HG02759 (cell line): ENCODE measurements around the gene CPSF7.
"Not testable (repeated sequence)": the region's sequence is repeated elsewhere in the genome, so short reads cannot be mapped to it uniquely, and the experiment has no call there.

Experiments used
- ATAC-seq: cut with Tn5 transposase; IDR thresholded peaks from one replicate; pipeline ENCODE4 v1.9.1; 2021; ENCODE audit warnings: mild to moderate bottlenecking, moderate library complexity; ENCODE audit not compliant: unreplicated experiment

Gene CPSF7

GRCh38 chr11:61442616-61443015 is 12.8 kb upstream of the CPSF7 start:
- ATAC-seq: no peak

GRCh38 chr11:61439615-61440014 is 9.8 kb upstream of the CPSF7 start:
- no peak for ATAC-seq

DNA sequence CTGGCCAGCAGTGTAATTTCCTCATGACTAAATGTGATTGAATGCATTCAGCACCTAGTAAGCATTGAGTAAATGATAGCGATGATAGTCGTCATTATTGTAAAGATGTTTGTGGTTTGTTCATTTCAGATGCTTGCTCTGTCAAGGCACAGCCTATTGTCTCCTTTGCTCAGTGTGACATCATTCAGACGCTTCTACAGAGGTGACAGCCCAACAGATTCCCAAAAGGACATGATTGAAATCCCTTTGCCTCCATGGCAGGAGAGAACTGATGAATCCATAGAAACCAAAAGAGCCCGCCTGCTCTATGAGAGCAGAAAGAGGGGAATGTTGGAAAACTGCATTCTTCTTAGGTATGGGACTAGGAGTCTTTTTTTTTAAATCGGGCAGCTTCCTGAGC is 7.7 kb upstream of the CPSF7 start:
- ATAC-seq: no peak

DNA sequence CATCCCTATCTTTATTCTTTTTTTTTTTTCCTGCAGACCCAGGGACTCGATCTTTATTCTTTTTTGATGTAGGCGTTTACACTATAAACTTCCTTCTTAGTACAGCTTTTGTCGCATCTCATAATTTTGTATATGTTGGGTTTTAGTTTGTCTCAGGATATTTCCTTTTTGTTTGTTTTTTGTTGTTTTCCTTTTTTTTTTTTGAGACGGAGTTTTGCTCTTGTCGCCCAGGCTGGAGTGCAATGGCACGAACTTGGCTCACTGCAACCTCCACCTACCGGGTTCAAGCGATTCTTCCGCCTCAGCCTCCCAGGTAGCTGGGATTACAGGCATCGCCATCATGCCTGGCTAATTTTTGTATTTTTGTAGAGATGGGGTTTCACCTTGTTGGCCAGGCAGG is 1.1 kb upstream of the CPSF7 start:
- not testable (repeated sequence) for ATAC-seq

- peak; percentile 60 for ATAC-seq
Measured at GRCh38 chr11:61429346-61429690, 457 bp downstream of the CPSF7 start.

DNA sequence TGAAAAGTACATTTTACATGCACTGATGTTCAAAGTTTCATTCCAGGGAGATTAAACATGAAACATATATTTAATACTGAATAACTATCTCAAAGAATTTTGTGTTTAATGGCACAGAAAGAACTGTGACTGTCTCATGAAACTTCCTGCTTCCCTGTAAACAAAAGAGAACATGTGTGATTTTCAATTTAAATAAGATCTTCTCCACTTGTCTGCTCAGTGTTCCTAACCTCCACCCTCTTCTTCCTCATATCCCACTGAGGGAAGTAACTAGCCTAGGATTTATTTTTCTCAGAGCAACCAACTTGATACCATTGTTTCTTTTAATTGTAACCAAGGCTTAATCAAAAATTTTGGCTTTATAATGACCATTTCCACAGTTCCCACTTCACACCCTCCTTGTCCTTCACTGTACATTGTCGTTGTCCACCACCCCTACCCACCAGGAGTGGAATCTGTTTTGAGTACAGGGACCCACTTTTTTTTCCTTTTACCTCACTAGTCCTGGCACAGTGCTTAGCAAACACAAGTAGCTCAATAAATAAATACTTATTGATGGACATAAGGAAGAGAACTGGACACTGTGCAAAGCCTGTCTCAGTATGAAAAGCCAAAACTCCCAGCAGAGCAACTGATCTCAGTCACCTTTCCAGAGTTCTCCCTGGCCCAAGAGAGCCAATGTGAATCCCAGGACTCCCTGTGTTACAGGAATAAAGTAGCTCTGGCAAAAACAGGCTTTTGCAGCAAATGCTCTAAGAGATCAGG is 4.2 kb downstream of the CPSF7 start:
- no peak for ATAC-seq

DNA sequence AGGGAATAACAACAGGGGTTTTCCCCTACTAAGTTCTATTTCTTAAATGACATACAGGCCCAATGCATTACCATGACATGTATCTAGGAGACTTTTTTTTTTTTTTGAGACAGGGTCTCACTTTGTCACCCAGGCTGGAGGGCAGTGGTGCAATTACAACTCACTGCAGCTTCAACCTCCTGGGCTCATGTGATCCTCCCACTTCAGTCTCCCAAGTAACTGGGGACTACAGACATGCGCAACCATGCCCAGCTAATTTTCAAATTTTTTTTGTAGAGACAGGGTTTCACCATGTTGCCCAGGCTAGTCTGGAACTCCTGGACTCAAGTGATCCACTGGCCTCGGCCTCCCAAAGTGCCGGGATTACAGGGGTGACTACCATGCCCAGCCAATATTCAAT is 7.5 kb downstream of the CPSF7 start:
- no peak for ATAC-seq

DNA sequence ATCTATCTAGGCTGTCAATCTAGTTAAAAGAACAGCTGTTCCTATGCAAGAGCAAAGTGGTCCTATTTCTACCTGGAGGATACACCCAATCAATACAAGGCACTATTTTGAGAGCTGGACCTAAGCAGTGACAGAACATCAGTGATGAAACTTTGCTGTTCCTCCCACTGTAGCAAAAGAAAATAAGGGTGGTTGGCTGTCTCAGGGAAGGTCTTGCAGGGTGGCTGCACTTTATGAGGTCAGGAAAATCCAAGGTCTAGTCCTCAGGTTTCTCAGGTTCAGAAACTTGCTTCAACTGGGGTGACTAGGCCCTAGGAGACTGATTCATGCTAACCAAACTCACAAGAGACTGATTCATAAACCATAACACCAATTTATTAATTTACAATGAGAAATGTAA is 11.6 kb downstream of the CPSF7 start:
- ATAC-seq: no peak

DNA sequence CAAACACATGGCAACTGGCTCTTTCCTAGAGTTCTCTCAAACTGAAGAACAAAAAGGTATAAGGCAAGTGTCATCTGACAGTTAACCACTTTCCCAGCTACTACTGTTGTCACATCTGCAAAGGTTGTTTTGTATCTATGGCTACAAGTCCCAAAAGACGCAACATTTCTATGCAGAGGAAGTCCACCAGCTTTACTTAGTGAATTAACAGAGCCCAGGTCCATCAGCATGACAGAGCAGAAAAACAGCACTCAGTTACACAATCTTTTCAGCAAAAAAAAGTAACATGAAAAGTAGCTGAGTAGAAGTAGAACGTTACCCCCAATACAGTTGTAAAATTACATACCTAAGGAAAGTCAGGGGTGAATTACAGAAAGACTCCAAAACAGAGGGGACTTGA is 12.1 kb downstream of the CPSF7 start:
- ATAC-seq: no peak

GRCh38 chr11:61416941-61417340 is 12.8 kb downstream of the CPSF7 start:
- no peak for ATAC-seq

DNA sequence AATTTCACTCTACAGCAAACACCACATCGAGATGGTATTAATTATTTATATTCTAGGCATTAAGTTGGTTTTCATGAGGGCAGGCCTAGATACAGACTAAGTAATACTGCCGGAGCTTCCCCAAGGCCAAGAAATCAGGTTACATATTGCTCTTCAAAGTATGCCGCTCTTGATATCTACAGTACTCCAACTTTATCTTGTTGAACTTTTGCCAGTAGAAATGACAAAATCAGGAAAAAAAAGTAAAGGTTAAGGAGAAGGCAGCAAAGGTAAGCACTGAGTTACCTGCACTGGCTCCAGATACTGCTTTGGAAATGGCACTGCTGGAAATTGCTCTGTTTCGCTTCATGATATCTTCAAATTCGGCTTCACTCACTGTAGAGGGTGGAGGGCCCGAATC is 14.4 kb downstream of the CPSF7 start:
- no peak for ATAC-seq

DNA sequence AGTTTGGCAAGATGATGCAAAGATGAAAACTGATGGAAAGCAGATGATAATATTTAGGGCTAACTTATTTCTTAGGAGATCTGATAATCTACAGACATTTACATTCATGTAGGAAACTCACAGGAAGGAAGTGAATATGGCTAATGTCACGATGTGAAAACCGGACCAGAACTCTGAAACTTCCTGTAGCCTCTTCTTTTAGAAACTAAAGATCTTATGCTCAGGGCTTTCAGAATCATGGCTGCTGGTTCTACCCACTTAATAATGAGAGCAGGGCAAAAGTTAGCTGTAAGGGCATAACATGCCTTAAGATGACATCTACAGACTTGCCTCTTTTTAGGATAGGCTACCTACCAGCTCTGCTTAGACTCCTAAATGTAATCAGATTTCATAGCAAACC is 15.2 kb downstream of the CPSF7 start:
- ATAC-seq: no peak

DNA sequence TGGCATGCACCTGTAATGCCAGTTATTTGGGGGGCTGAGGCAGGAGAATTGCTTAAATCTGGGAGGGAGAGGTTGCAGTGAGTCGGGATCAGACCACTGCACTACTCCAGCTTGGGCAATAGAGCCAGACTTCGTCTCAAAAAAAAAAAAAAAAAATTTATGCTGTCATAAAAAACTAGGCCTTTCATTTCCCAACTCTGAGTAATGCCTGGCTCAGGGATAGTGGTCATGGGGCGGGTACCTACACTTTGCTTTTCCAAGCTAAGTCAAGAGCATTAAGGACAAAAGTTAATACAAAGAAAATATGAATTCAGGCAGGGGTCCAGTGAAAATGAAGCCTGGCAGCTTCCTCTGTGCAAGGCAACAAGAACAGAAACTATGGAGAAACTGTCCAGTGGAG is 16.3 kb downstream of the CPSF7 start:
- ATAC-seq: no peak

- no peak for ATAC-seq
Measured at GRCh38 chr11:61411589-61411988, 18.2 kb downstream of the CPSF7 start.

DNA sequence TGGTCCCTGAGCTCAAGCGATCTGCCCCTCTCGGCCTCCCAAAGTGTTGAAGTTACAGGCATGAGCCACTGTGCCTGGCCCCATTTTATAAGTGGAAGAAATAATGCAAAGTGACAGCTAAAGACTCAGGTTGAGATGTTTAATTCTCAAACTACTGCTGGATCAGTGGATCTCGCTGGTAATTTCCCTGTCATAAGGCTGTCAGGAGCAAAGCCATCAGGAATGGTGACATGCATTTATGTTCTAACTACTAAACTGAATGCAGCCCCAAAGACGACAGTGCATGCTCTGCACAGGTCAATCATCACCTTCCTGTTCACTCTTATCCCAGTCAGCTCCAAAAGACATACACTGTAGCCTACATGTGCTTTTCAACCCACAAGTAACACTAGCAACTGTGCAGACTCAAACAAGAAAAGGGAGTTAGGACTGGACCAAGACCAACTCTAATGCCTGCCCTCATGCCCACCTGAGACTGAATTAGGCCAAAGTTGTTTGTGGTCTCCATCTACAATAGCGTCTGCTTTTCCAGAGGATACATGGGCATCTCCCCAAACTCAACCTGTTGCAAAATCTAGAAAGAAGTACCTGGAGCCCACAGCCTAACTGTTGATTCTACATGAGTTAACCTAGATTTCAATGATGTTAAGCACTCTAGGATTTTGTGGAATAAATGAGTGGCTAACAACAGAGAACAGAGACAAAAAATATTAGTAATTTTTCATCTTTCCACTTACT is 22.6 kb downstream of the CPSF7 start:
- ATAC-seq: no peak

- ATAC-seq: no peak
Measured at GRCh38 chr11:61406067-61406466, 23.7 kb downstream of the CPSF7 start.

DNA sequence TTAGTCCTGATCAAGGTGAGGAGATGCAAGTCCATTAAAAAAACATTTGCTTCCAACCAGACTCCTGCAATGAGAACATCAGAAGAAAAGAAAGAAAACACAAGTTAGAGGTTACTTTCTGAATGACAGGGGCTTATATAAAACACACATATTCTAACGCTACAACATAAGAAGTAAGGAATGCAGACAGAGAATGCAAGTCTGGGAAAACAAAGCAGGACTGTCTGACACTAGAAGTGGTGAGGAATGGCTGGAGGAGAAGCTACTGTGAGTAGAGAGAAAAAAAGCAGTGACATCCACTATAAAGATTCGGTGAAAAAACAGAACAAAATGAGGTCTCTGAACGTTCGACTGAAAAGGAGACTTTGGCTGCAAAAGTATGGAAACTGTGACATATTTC is 25.1 kb downstream of the CPSF7 start:
- ATAC-seq: no peak

- ATAC-seq: no peak
Measured at GRCh38 chr11:61404103-61404502, 25.7 kb downstream of the CPSF7 start.

DNA sequence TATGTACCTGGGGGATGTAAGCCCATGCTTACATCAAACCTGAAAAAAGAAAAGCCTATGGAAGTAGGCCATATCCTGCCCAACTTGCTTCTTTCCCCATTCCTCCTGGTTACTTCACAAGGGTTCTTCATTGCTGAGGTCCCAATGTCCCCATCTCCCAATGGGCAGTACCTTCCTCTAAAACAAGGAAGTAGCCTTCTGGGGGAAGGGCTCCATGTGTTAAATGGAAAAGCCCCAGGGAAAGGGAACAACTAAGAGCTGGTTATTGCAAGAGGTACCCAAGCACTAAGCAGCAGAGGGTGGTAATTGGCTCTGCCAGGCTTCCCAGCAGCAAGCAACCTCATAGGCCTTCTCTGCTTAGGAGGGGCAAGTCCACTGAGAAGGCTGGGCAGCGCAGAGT is 26.1 kb downstream of the CPSF7 start:
- ATAC-seq: no peak

DNA sequence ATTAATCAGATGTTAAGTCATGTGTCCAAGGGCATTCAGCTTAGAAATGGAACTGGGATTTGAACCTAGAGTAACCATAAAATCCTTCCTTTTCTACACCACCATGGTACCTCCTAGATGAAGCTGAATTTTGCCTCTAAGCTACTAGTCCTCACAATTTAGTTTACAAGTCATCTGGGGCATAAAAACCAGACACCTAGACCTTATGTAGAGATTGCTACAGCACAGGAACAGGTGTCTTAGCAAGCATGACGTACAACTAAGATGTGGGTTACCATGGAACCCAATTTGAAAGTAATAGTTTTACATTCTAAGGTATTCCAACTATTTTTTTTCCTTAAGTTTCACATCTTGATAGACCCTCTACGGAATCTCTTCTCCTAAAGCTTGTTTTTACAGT is 28.2 kb downstream of the CPSF7 start:
- ATAC-seq: no peak

- ATAC-seq: no peak
Measured at GRCh38 chr11:61401173-61401572, 28.6 kb downstream of the CPSF7 start.

- ATAC-seq: no peak
Measured at GRCh38 chr11:61392981-61393595, 36.7 kb downstream of the CPSF7 start.
